Measurements from ENCODE around the gene SRRM5. TPM values are rescaled to one million over a fixed set of nuclear protein-coding genes. Genes with fewer than 3 reads are reported as not detected.
"Not testable (repeated sequence)": the region's sequence is repeated elsewhere in the genome, so short reads cannot be mapped to it uniquely, and the experiment has no call there.

The SRRM5 gene
- polyA plus RNA-seq, 3 donors = 0.48 to 2.5 (median 1.8) TPM

- DNase-seq = not testable (repeated sequence)
Observed at GRCh38 chr19:43635561-43635940, 23.7 kb downstream of the SRRM5 start.

- no peak for DNase-seq
Observed at GRCh38 chr19:43636121-43636683, 24.3 kb downstream of the SRRM5 start.

- no peak for DNase-seq
Observed at GRCh38 chr19:43638214-43638994, 26.5 kb downstream of the SRRM5 start.

- no peak for DNase-seq
Observed at GRCh38 chr19:43638995-43639518, 27.2 kb downstream of the SRRM5 start.

- no peak for DNase-seq
Observed at GRCh38 chr19:43639519-43640423, 27.9 kb downstream of the SRRM5 start, which contains the start of gene CADM4. Gene CADM4 (minus strand): TSS chr19:43639850. CDS start chr19:43639790, 60 bp downstream.

- DNase-seq = no peak
Observed at GRCh38 chr19:43640424-43640757, 28.5 kb downstream of the SRRM5 start.

- no peak for DNase-seq
Observed at GRCh38 chr19:43641333-43641732, 29.4 kb downstream of the SRRM5 start.

- no peak for DNase-seq
Observed at GRCh38 chr19:43642531-43642930, 30.6 kb downstream of the SRRM5 start.

- DNase-seq = no peak
Observed at GRCh38 chr19:43643326-43643725, 31.4 kb downstream of the SRRM5 start.

GRCh38 chr19:43644181-43644580, 32.3 kb downstream of the SRRM5 start:
- DNase-seq = no peak

- no peak for DNase-seq
Observed at GRCh38 chr19:43648633-43649032, 36.7 kb downstream of the SRRM5 start.

- DNase-seq = no peak
Observed at GRCh38 chr19:43649514-43649913, 37.6 kb downstream of the SRRM5 start.

- not testable (repeated sequence) for DNase-seq
Observed at GRCh38 chr19:43650276-43650675, 38.4 kb downstream of the SRRM5 start.

- DNase-seq = no peak
Observed at GRCh38 chr19:43651758-43652545, 40.1 kb downstream of the SRRM5 start.

- no peak for DNase-seq
Observed at GRCh38 chr19:43652546-43652874, 40.6 kb downstream of the SRRM5 start.

- DNase-seq = no peak
Observed at GRCh38 chr19:43656436-43656835, 44.5 kb downstream of the SRRM5 start.

GRCh38 chr19:43658001-43658400, 46.1 kb downstream of the SRRM5 start:
- no peak for DNase-seq

- no peak for DNase-seq
Observed at GRCh38 chr19:43658494-43658893, 46.6 kb downstream of the SRRM5 start.

- no peak for DNase-seq
Observed at GRCh38 chr19:43660301-43660970, 48.5 kb downstream of the SRRM5 start.

GRCh38 chr19:43660971-43661360, 49.1 kb downstream of the SRRM5 start:
- no peak for DNase-seq

- no peak for DNase-seq
Observed at GRCh38 chr19:43662487-43662886, 50.6 kb downstream of the SRRM5 start.
